Neural progenitor cell (in vitro differentiated cells): Measurements from ENCODE around the gene CACNB4.

Experiments used
- EZH2 ChIP-seq: fragments of 200-600 bp; sonication (generic); IDR thresholded peaks from 2 replicates; pipeline ENCODE4 v1.6.1; 2017; ENCODE audit warnings: antibody characterized with exemption, mild to moderate bottlenecking, moderate library complexity
- EZH2phosphoT487 ChIP-seq: fragments of 200-600 bp; sonication (generic); IDR thresholded peaks from 2 replicates; pipeline ENCODE4 v1.6.1; 2017; ENCODE audit warnings: antibody characterized with exemption
- TF ChIP-seq, protein P1 (sequence below): fragments of 200-600 bp; sonication (generic); IDR thresholded peaks from 2 replicates; pipeline ENCODE4 v1.5.1; 2017; ENCODE audit warnings: antibody characterized with exemption, mild to moderate bottlenecking

DNA sequence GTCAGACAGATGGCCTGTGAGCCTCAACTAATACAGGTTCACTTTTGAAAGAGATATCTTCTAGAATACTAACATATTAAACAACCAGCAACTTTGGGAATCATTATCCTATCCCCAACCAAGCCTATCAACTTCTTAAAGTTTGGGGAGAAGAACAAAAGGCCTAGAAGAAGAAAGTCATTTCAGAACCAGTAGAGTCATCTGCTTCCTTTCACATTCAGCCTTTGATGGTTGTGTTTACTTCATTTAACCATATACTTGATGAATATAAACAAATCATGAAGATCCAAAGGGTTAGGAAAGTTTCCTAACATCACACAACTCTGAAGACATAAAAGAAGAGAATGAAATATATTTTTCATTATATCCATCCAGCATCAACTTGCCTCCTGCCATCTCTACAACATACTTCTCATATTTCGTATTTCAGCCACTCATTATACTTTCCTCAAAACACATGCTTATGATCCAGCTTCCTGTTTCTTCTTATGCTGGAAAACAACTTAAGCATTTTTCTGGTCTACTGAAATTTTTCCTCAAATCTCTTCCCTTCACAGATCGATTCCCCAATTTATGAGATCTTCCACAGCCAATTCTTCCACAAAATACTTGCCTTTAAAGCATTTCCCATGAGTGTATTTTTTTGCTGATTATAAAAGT is 114.3 kb downstream of the CACNB4 start:
- TF ChIP-seq EZH2 (no peak), EZH2phosphoT487 (no peak)
- TF ChIP-seq, protein P1, sequence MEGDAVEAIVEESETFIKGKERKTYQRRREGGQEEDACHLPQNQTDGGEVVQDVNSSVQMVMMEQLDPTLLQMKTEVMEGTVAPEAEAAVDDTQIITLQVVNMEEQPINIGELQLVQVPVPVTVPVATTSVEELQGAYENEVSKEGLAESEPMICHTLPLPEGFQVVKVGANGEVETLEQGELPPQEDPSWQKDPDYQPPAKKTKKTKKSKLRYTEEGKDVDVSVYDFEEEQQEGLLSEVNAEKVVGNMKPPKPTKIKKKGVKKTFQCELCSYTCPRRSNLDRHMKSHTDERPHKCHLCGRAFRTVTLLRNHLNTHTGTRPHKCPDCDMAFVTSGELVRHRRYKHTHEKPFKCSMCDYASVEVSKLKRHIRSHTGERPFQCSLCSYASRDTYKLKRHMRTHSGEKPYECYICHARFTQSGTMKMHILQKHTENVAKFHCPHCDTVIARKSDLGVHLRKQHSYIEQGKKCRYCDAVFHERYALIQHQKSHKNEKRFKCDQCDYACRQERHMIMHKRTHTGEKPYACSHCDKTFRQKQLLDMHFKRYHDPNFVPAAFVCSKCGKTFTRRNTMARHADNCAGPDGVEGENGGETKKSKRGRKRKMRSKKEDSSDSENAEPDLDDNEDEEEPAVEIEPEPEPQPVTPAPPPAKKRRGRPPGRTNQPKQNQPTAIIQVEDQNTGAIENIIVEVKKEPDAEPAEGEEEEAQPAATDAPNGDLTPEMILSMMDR = no peak
